ENCODE results near the gene SPATA19. TPM values are rescaled to one million over a fixed set of nuclear protein-coding genes. Genes with fewer than 3 reads are reported as not detected.

Gene SPATA19
- total RNA-seq, 1 experiment from 2014 or later: not detected

- no peak for TF ChIP-seq CTCF (conservative IDR thresholded peaks at IDR 0.05)
- TF ChIP-seq EZH2 (IDR thresholded peaks at IDR 0.05; ENCODE audit: low read depth): no peak
- ChIA-PET POLR2A (ENCODE audit: unreplicated experiment) (no interaction called here), CTCF (no interaction called here)
- no peak for DNase-seq
- no peaks in the 10 kb centered on the region for H3F3A ChIP-seq (ENCODE audit: insufficient read depth, low read depth)
- no peak overlapping the region for H3K4me3 ChIP-seq
- no peak overlapping the region for H3K4me2 ChIP-seq
- no peaks in the 10 kb centered on the region for H3K9me2 ChIP-seq (ENCODE audit: insufficient read depth)
- H3K27ac ChIP-seq: no peak overlapping the region
- no TSS peak for BruUV-seq (replicated peaks)
- H3K79me2 ChIP-seq (ENCODE audit: low read depth): no peaks in the 10 kb centered on the region
- H2AFZ ChIP-seq: no peak overlapping the region
- H3K4me1 ChIP-seq (replicated peaks; ENCODE audit: insufficient read depth): no peaks in the 10 kb centered on the region
- intact Hi-C loops (cut with micrococcal nuclease; ENCODE audit: unreplicated experiment): no loop called here
- H3K27me3 ChIP-seq (ENCODE audit: insufficient read depth, low read depth): peaks cover 31% of the 10 kb centered on the region
- no peaks in the 10 kb centered on the region for H3K36me3 ChIP-seq (ENCODE audit: low read depth)
- no peaks in the 10 kb centered on the region for H4K20me1 ChIP-seq (ENCODE audit: insufficient read depth)
- H3K9me3 ChIP-seq (ENCODE audit: insufficient read depth, low read depth): no peaks in the 10 kb centered on the region
Observed at GRCh38 chr11:133800666-133801065, 44.6 kb downstream of the SPATA19 start.

GRCh38 chr11:133797554-133797953 lies 47.8 kb downstream of the SPATA19 start:
- no peak overlapping the region for H2AFZ ChIP-seq
- H3K4me1 ChIP-seq (replicated peaks; ENCODE audit: insufficient read depth): no peaks in the 10 kb centered on the region
- H3K4me2 ChIP-seq: no peak overlapping the region
- BruUV-seq (replicated peaks): no TSS peak
- POLR2A ChIA-PET (ENCODE audit: unreplicated experiment): no interaction called here
- no peaks in the 10 kb centered on the region for H3K36me3 ChIP-seq (ENCODE audit: low read depth)
- CTCF ChIA-PET: no interaction called here
- no peaks in the 10 kb centered on the region for H4K20me1 ChIP-seq (ENCODE audit: insufficient read depth)
- no peaks in the 10 kb centered on the region for H3K9me3 ChIP-seq (ENCODE audit: insufficient read depth, low read depth)
- H3K9me2 ChIP-seq (ENCODE audit: insufficient read depth): no peaks in the 10 kb centered on the region
- intact Hi-C loops (cut with micrococcal nuclease; ENCODE audit: unreplicated experiment): no loop called here
- H3K27ac ChIP-seq: no peak overlapping the region
- H3K27me3 ChIP-seq (ENCODE audit: insufficient read depth, low read depth): peaks cover 40% of the 10 kb centered on the region
- H3K4me3 ChIP-seq: no peak overlapping the region
- H3K79me2 ChIP-seq (ENCODE audit: low read depth): no peaks in the 10 kb centered on the region
- H3F3A ChIP-seq (ENCODE audit: insufficient read depth, low read depth): no peaks in the 10 kb centered on the region
- no peak for DNase-seq
- TF ChIP-seq EZH2 (IDR thresholded peaks at IDR 0.05; ENCODE audit: low read depth) (no peak), CTCF (conservative IDR thresholded peaks at IDR 0.05) (no peak)

GRCh38 chr11:133796043-133796795 lies 49.1 kb downstream of the SPATA19 start:
- CTCF ChIA-PET: no interaction called here
- BruUV-seq (replicated peaks): no TSS peak
- intact Hi-C loops (cut with micrococcal nuclease; ENCODE audit: unreplicated experiment): no loop called here
- no peak overlapping the region for H2AFZ ChIP-seq
- H3K4me2 ChIP-seq: no peak overlapping the region
- H3K9me2 ChIP-seq (ENCODE audit: insufficient read depth): no peaks in the 10 kb centered on the region
- no peaks in the 10 kb centered on the region for H3K4me1 ChIP-seq (replicated peaks; ENCODE audit: insufficient read depth)
- TF ChIP-seq CTCF (conservative IDR thresholded peaks at IDR 0.05) (no peak), EZH2 (IDR thresholded peaks at IDR 0.05; ENCODE audit: low read depth) (no peak)
- no peak for DNase-seq
- H3K9me3 ChIP-seq (ENCODE audit: insufficient read depth, low read depth): no peaks in the 10 kb centered on the region
- POLR2A ChIA-PET (ENCODE audit: unreplicated experiment): no interaction called here
- H3F3A ChIP-seq (ENCODE audit: insufficient read depth, low read depth): no peaks in the 10 kb centered on the region
- no peak overlapping the region for H3K4me3 ChIP-seq
- no peaks in the 10 kb centered on the region for H4K20me1 ChIP-seq (ENCODE audit: insufficient read depth)
- no peaks in the 10 kb centered on the region for H3K79me2 ChIP-seq (ENCODE audit: low read depth)
- peaks cover 36% of the 10 kb centered on the region for H3K27me3 ChIP-seq (ENCODE audit: insufficient read depth, low read depth)
- H3K27ac ChIP-seq: no peak overlapping the region
- no peaks in the 10 kb centered on the region for H3K36me3 ChIP-seq (ENCODE audit: low read depth)
